GM23248 (cell line): Measurements from ENCODE around the gene GNB1. TPM values are rescaled to one million over a fixed set of nuclear protein-coding genes. Genes with fewer than 3 reads are reported as not detected.
A peak's percentile ranks its signal among the peaks of the same experiment; 100 is the strongest.

Experiments
- DNase-seq: peaks from one replicate; pipeline ENCODE4 v3.0.0-alpha.2; 2015
- H2AFZ ChIP-seq: fragments of 200-600 bp; sonication (generic); 2 replicates; pipeline ENCODE4 v1.6.1; 2016; ENCODE audit warnings: antibody characterized with exemption
- H3F3A ChIP-seq: fragments of 200-600 bp; sonication (generic); 2 replicates; pipeline ENCODE4 v1.6.1; 2016; ENCODE audit warnings: mild to moderate bottlenecking, antibody characterized with exemption, mixed run types; ENCODE audit not compliant: insufficient read depth
- H3K27ac ChIP-seq: fragments of 200-600 bp; sonication (generic); 2 replicates; pipeline ENCODE4 v1.5.1; 2016; ENCODE audit warnings: mild to moderate bottlenecking
- H3K27me3 ChIP-seq: fragments of 200-600 bp; sonication (generic); replicated peaks from 2 replicates; pipeline ENCODE4 v1.6.1; 2016; ENCODE audit warnings: mild to moderate bottlenecking; ENCODE audit not compliant: insufficient read depth
- H3K36me3 ChIP-seq: fragments of 200-600 bp; sonication (generic); 2 replicates; pipeline ENCODE4 v1.6.1; 2016; ENCODE audit warnings: low read depth, mild to moderate bottlenecking
- H3K4me1 ChIP-seq: fragments of 200-600 bp; sonication (generic); 2 replicates; pipeline ENCODE4 v1.6.1; 2016; ENCODE audit warnings: mild to moderate bottlenecking; ENCODE audit not compliant: insufficient read depth
- H3K4me2 ChIP-seq: fragments of 200-600 bp; sonication (generic); one replicate; pipeline ENCODE4 v1.6.1; 2016; ENCODE audit warnings: mild to moderate bottlenecking; ENCODE audit not compliant: unreplicated experiment
- H3K4me3 ChIP-seq: fragments of 200-600 bp; sonication (generic); 2 replicates; pipeline ENCODE4 v1.5.1; 2016; ENCODE audit warnings: mild to moderate bottlenecking
- H3K79me2 ChIP-seq: fragments of 200-600 bp; sonication (generic); 2 replicates; pipeline ENCODE4 v1.6.1; 2016; ENCODE audit warnings: mild to moderate bottlenecking; ENCODE audit not compliant: insufficient read depth
- H3K9ac ChIP-seq: fragments of 200-600 bp; sonication (generic); 2 replicates; pipeline ENCODE4 v1.6.1; 2016; ENCODE audit warnings: mild to moderate bottlenecking
- H3K9me2 ChIP-seq: fragments of 200-600 bp; sonication (generic); 2 replicates; pipeline ENCODE4 v1.6.1; 2016; ENCODE audit warnings: mixed run types, mild to moderate bottlenecking, moderate library complexity; ENCODE audit not compliant: insufficient read depth
- H3K9me3 ChIP-seq: fragments of 200-600 bp; sonication (generic); one replicate; pipeline ENCODE4 v1.6.1; 2017; ENCODE audit warnings: low read depth
- H4K20me1 ChIP-seq: fragments of 200-600 bp; sonication (generic); 2 replicates; pipeline ENCODE4 v1.6.0; 2016; ENCODE audit not compliant: insufficient read depth
- EZH2 ChIP-seq: fragments of 200-600 bp; sonication (generic); IDR thresholded peaks from 2 replicates; pipeline ENCODE4 v1.6.1; 2018; ENCODE audit warnings: antibody characterized with exemption, mild to moderate bottlenecking; ENCODE audit not compliant: insufficient read depth, poor library complexity, severe bottlenecking
- EZH2phosphoT487 ChIP-seq: fragments of 200-600 bp; sonication (generic); IDR thresholded peaks from 2 replicates; pipeline ENCODE4 v1.6.1; 2018; ENCODE audit warnings: antibody characterized with exemption, moderate library complexity, mild to moderate bottlenecking, low read depth; ENCODE audit not compliant: insufficient read depth
- WGBS, 2 experiments: methylation state at CpG; one replicate each; pipeline ENCODE4 v1.1.6; 2015 to 2017; ENCODE audit warnings: low lambda C conversion rate in 2 of 2, low coverage in 1 of 2; ENCODE audit errors: missing lambda C conversion rate in 2 of 2; 5-methylcytosine and 5-hydroxymethylcytosine counted together
- in situ Hi-C: fragments of 300-500 bp; cut with MboI; formaldehyde crosslinking; loops from 2 replicates; pipeline ENCODE4 v1.15.0; 2020
- polyA plus RNA-seq: library from polyadenylated mRNA; unstranded; fragments of >200 nt; fragmentation: Nextera tagmentation; extraction: Ambion mirVana; gene quantifications from 2 replicates; pipeline ENCODE4 v1.2.1, GENCODE V29; 2016
- total RNA-seq: library from RNA; depleted of rRNA; stranded (reverse); fragments of >200 nt; shearing (Covaris generic); gene quantifications from 2 replicates; pipeline ENCODE4 v1.2.3, GENCODE V29; 2014

The GNB1 gene
- total and polyA plus RNA-seq, 2 experiments from 2014 or later = 92.0 to 97.7 TPM

DNA sequence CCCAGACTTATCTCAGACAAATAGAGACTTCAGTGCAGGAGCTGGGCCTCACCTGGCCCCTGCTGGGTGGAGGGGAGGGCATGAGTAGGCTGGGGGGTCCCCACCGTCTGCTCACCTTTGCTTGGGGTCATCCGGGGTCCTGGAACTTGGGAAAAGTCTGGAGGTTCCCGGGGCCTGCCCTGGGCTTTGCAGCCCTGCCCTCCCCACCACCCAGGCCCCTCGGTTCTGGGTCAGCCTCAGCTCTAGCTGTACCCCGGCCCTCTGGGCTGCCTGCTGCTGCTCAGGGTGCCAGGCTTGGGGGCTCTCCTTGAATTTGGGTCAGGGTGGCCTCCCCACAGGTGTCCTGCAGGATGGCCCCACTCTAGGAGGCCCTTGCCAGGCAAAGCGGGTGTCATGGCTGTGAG, 30.6 kb upstream of the GNB1 start:
- Histone ChIP-seq H4K20me1 (no peaks in the 10 kb centered on the region), H3K9ac (no peak overlapping the region), H3K79me2 (no peaks in the 10 kb centered on the region), H3K36me3 (no peaks in the 10 kb centered on the region), H3K4me3 (no peak overlapping the region), H3K9me2 (no peaks in the 10 kb centered on the region), H3K27me3 (no peaks in the 10 kb centered on the region), H3K9me3 (no peaks in the 10 kb centered on the region), H3K27ac (no peak overlapping the region), H3K4me1 (no peaks in the 10 kb centered on the region), H3F3A (no peaks in the 10 kb centered on the region), H2AFZ (no peak overlapping the region), H3K4me2 (no peak overlapping the region)
- no peak for DNase-seq
- TF ChIP-seq EZH2phosphoT487 (no peak), EZH2 (no peak)
- in situ Hi-C loops = no loop called here
- 87 to 93% methylated on average over 6 of the region's 6 CpGs for WGBS, 2 experiments

DNA sequence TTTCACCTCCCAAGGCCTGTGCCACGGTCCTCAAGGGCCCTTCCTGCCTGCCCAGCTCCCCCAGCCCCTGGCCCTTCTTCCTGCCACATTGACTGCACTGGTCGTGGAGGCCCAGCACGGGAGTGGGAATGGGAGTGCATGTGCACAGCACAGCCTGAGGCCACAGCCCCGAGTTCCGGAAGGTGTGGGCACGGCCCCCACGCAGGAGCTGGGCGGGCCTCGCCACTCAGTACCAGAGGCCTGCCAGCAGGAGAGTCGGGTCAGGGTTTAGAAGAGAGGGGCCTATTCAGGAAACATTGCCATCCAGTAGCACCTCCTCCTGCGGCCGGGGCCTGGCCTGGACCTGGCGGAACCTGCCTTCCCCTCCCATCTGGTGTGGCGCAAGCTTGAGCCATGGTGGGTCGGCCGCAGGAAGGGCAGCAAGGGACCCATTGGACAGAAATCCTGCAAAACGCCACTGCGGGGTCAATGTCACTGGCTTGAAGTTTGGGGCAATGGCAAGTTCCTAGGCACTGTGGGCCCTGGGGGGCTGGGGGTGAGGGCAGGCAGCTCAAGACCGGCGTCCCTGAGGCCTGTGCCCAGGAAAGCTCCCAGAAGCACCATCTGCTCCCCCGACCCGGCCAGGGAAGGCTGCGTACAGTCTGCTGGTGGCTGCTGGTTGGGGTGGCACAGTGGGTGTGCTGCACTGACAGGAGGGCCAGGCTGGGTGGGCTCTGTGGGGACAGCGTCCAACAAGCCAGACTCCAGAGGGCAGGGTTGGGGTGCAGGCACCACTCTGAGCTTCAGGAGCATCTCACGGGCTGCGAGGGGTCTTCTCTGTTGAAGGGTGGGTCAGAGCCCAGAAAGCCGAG, 29.9 kb upstream of the GNB1 start:
- no peaks in the 10 kb centered on the region for H3K9me2 ChIP-seq
- TF ChIP-seq EZH2phosphoT487 (no peak), EZH2 (no peak)
- 84% methylated on average over 27 of the region's 27 CpGs for WGBS, 2 experiments
- no peak overlapping the region for H3K27ac ChIP-seq
- no peak for DNase-seq
- no peaks in the 10 kb centered on the region for H3K4me1 ChIP-seq
- H3F3A ChIP-seq = no peaks in the 10 kb centered on the region
- H3K36me3 ChIP-seq = no peaks in the 10 kb centered on the region
- no peak overlapping the region for H3K9ac ChIP-seq
- H3K79me2 ChIP-seq = no peaks in the 10 kb centered on the region
- no peak overlapping the region for H2AFZ ChIP-seq
- no peak overlapping the region for H3K4me3 ChIP-seq
- H4K20me1 ChIP-seq = no peaks in the 10 kb centered on the region
- in situ Hi-C loops = no loop called here
- no peaks in the 10 kb centered on the region for H3K9me3 ChIP-seq
- H3K4me2 ChIP-seq = no peak overlapping the region
- no peaks in the 10 kb centered on the region for H3K27me3 ChIP-seq

DNA sequence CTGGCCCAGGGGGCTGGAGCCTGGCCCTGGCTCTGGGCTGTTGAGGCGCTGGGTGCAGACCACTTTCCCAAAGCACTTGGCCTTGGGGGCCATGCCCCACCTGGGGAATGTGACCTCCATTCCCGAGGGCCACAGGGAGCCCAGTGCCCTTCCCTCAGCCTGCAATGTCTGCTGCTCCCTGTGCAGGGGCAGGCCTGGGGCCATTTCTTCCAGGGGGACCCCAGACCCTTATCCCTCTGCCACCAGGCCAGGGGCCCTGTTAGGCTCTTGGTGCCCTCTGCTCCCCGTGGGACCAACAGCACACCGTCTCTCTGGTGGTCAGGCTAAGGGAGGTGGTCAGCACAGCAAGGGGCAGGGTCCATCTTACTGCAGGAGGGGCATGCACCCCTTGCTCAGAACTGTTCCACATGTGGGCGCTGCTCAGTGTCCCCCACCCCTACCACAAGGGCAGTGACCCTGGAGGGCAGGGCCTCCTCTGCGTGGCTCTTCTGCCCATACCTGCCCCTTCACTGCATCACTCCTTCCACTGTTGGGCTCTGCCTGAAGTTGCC, 29.2 kb upstream of the GNB1 start:
- H4K20me1 ChIP-seq = no peaks in the 10 kb centered on the region
- peak overlapping the region; percentile 37; the same call in 1 of the 2 replicates for H2AFZ ChIP-seq
- no peaks in the 10 kb centered on the region for H3K4me1 ChIP-seq
- H3K9me2 ChIP-seq = no peaks in the 10 kb centered on the region
- no peaks in the 10 kb centered on the region for H3K36me3 ChIP-seq
- no peak for TF ChIP-seq EZH2phosphoT487
- no peak for TF ChIP-seq EZH2
- WGBS, 2 experiments = 93 to 100% methylated on average over 4 to 5 of the region's 6 CpGs
- no peak overlapping the region for H3K4me2 ChIP-seq
- H3F3A ChIP-seq = no peaks in the 10 kb centered on the region
- H3K4me3 ChIP-seq = no peak overlapping the region
- in situ Hi-C loops = no loop called here
- no peak overlapping the region for H3K27ac ChIP-seq
- no peak for DNase-seq
- H3K9ac ChIP-seq = no peak overlapping the region
- H3K27me3 ChIP-seq = no peaks in the 10 kb centered on the region
- H3K9me3 ChIP-seq = no peaks in the 10 kb centered on the region
- H3K79me2 ChIP-seq = no peaks in the 10 kb centered on the region

DNA sequence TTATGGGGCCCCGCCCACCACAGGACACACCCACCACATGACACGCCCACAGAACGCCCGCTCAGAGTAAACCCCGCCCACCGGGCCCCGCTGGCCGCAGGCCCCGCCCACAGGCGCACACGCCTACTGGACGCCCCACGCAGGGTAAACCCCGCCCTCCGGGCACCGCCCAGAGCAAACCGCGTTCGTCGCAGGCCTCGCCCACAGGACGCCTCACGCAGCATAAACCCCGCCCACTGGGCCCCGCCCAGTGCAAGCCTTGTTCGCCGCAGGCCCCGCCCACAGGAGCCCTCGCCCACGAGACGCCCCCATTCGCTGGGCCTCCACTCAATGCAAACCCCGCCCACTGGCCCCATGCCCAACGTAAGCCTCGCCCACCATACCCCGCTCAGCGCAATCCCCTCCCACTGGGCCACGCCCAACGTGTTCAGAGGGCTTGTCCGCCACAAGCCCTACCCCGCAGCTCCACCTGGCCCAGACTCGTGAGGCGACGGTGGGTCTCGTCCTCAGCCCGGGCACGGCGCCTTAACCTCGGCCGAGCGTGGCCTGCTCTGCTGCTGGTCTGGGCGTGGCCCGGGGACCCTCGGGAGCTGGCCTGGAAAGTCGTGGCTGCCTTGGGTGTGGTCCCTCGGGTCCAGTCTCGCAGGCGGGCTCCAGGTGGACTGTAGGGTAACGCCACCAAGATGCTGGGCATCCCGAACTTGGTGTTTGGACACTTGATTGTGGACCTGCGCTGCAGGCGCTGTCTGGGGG, 28.6 kb upstream of the GNB1 start:
- TF ChIP-seq EZH2phosphoT487 (no peak), EZH2 (no peak)
- H2AFZ ChIP-seq = peak overlapping the region; percentile 55
- no peaks in the 10 kb centered on the region for H3F3A ChIP-seq
- peak overlapping the region; percentile 65 for H3K4me3 ChIP-seq
- H3K79me2 ChIP-seq = no peaks in the 10 kb centered on the region
- H3K4me2 ChIP-seq = peak overlapping the region; percentile 43
- H3K9me3 ChIP-seq = no peaks in the 10 kb centered on the region
- no peak overlapping the region for H3K27ac ChIP-seq
- no peaks in the 10 kb centered on the region for H3K9me2 ChIP-seq
- peak; percentile 97 for DNase-seq
- no peak overlapping the region for H3K9ac ChIP-seq
- no peaks in the 10 kb centered on the region for H3K27me3 ChIP-seq
- no peaks in the 10 kb centered on the region for H3K36me3 ChIP-seq
- WGBS, 2 experiments = 13 to 15% methylated on average over 36 to 60 of the region's 62 CpGs
- in situ Hi-C loops = no loop called here
- no peaks in the 10 kb centered on the region for H3K4me1 ChIP-seq
- no peaks in the 10 kb centered on the region for H4K20me1 ChIP-seq
